K562 (cell line): ENCODE data around the gene AFF3.

ENCODE experiments used
- JUN ChIP-seq, 2 experiments: sonication (generic) in 1 of 2; formaldehyde crosslinking in 1 of 2; IDR thresholded peaks; 2 replicates each; pipeline versions ENCODE4 v1.6.1 to v1.8.0; 2012 to 2022; ENCODE audit warnings: borderline replicate concordance in 2 of 2, mild to moderate bottlenecking in 2 of 2, improper control_type of control experiment in 1 of 2, low read depth in 1 of 2, low read length in 1 of 2, missing genetic modification reagents in 1 of 2
- MED1 ChIP-seq: sonication (generic); formaldehyde crosslinking; IDR thresholded peaks from 2 replicates; pipeline ENCODE4 v1.8.1; 2023; ENCODE audit warnings: missing genetic modification reagents, borderline replicate concordance
- MYC ChIP-seq, 2 experiments: fragments of 250-450 bp in 1 of 2; sonication (Bioruptor Pico) in 1 of 2; IDR thresholded peaks; 2 replicates each; pipeline versions ENCODE4 v1.5.1 to v1.6.1; 2012 to 2021; ENCODE audit warnings: low read depth in 2 of 2, borderline replicate concordance in 1 of 2, improper control_type of control experiment in 1 of 2, low read length in 1 of 2, mild to moderate bottlenecking in 1 of 2, moderate library complexity in 1 of 2
- POLR2AphosphoS2 ChIP-seq: IDR thresholded peaks from 2 replicates; pipeline ENCODE4 v1.6.1; 2012; ENCODE audit warnings: low read length, improper control_type of control experiment
- ZNF24 ChIP-seq: fragments of 450-650 bp; IDR thresholded peaks from 2 replicates; pipeline ENCODE4 v1.6.1; 2016
- TF ChIP-seq, protein P1 (sequence below): sonication (generic); formaldehyde crosslinking; IDR thresholded peaks from 2 replicates; pipeline ENCODE4 v1.8.0; 2022; ENCODE audit warnings: mild to moderate bottlenecking, low read depth, missing genetic modification reagents

DNA sequence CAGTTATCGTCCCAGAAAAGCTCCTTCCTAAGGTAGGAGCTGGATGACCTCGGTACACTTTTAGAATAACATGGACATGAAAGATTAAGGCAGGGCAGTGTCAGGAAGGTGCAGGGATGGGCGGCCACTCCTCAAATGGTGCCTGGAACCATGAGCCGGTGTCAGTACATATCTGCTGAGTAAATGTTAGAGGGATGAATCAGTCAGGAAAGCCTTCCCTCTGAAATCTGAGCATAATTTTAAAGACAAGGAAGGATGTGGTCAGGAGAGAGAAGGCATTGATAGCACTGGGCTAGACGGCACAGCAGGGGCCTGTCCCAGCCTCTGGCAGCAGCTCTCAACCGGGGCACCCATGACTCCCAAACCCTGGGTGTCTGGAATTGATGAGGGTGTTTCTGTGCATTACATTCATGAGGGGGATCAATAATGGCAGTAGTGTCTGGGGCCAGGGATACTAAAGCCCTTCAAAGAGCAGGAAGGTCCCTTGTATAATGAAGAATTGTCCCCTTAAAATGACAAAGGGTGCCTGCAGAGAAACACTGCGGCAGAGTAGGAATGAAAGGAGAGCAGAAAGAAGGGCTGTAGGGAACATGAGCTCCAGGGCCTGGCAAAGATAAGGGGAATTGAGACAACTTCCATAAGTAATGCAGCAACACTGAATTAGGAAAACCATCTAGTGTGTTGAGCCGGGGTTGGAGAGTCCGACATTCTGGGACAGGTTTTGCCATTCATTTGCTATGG lies 490.3 kb downstream of the AFF3 start:
- TF ChIP-seq, protein P1, sequence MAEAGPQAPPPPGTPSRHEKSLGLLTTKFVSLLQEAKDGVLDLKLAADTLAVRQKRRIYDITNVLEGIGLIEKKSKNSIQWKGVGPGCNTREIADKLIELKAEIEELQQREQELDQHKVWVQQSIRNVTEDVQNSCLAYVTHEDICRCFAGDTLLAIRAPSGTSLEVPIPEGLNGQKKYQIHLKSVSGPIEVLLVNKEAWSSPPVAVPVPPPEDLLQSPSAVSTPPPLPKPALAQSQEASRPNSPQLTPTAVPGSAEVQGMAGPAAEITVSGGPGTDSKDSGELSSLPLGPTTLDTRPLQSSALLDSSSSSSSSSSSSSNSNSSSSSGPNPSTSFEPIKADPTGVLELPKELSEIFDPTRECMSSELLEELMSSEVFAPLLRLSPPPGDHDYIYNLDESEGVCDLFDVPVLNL (CRISPR knock-in tag): no peak
- TF ChIP-seq MED1 (CRISPR knock-in tag): no peak
- TF ChIP-seq ZNF24: no peak
- TF ChIP-seq JUN (IDR thresholded peaks at IDR 0.05; ENCODE audit: borderline replicate concordance, low read depth, low read length): no peak
- no peak for TF ChIP-seq JUN (CRISPR knock-in tag; IDR thresholded peaks at IDR 0.05; ENCODE audit: borderline replicate concordance)
- TF ChIP-seq POLR2AphosphoS2: no peak
- no peak for TF ChIP-seq MYC (IDR thresholded peaks at IDR 0.05; ENCODE audit: low read depth, low read length)
- TF ChIP-seq MYC (CRISPR knock-in tag; IDR thresholded peaks at IDR 0.05; ENCODE audit: borderline replicate concordance, low read depth): no peak
